ENCODE results near the gene GPR61.

DNA sequence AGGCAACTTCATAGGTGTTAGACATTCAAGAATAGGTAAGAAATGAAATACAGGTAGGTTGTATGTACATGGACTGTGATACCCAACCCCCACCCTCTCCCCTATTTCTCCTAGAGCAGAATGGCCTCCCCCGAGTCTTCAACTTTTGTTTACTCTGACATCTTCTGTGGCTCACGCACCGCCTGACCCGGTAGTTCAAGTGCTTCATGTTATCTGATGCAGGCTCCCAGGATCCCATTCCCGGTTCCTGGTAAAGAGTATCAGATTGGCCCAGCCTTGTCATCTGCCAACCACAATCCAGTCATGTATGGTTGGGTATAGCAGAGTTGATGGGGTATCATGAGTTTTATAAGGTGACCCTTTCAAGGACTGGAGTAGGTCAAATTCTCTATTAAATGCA, 17.8 kb downstream of the GPR61 start:
- TF ChIP-seq POLR2AphosphoS5 (IDR thresholded peaks at IDR 0.05; ENCODE audit: insufficient read depth in 1 of 2, low read depth in 1 of 2): no peak
- TF ChIP-seq CTCF (IDR thresholded peaks at IDR 0.05): no peak
- TF ChIP-seq POLR2A (IDR thresholded peaks at IDR 0.05): no peak
